Fibroblast of skin of scalp (primary cell): ENCODE results near the gene GAB2.
"Not testable (repeated sequence)": the region's sequence is repeated elsewhere in the genome, so short reads cannot be mapped to it uniquely, and the experiment has no call there.

Experiments used
- DNase-seq: peaks from one replicate; pipeline ENCODE4 v3.0.0-alpha.2; 2013

GAB2 gene

GRCh38 chr11:78364128-78364751 is 53.4 kb downstream of the GAB2 start:
- DNase-seq = no peak

GRCh38 chr11:78363024-78363619 is 54.5 kb downstream of the GAB2 start:
- DNase-seq = no peak

- DNase-seq = no peak
These were observed 56.4 kb downstream of the GAB2 start for GRCh38 chr11:78361228-78361627.

GRCh38 chr11:78359921-78360320 is 57.7 kb downstream of the GAB2 start:
- no peak for DNase-seq

GRCh38 chr11:78357924-78358323 is 59.7 kb downstream of the GAB2 start:
- DNase-seq = not testable (repeated sequence)

GRCh38 chr11:78357425-78357824 is 60.2 kb downstream of the GAB2 start:
- not testable (repeated sequence) for DNase-seq

- not testable (repeated sequence) for DNase-seq
These were observed 61.9 kb downstream of the GAB2 start for GRCh38 chr11:78355742-78356141.

GRCh38 chr11:78355309-78355705 is 62.3 kb downstream of the GAB2 start:
- DNase-seq = no peak

- DNase-seq = peak; percentile 80
These were observed 63.0 kb downstream of the GAB2 start for GRCh38 chr11:78354408-78355308.

GRCh38 chr11:78351979-78352841 is 65.4 kb downstream of the GAB2 start:
- DNase-seq = no peak

GRCh38 chr11:78351193-78351592 is 66.4 kb downstream of the GAB2 start:
- no peak for DNase-seq

GRCh38 chr11:78350646-78351165 is 66.9 kb downstream of the GAB2 start:
- DNase-seq = peak; percentile 47

GRCh38 chr11:78350091-78350645 is 67.5 kb downstream of the GAB2 start:
- peak; percentile 13 for DNase-seq

- DNase-seq = no peak
These were observed 68.0 kb downstream of the GAB2 start for GRCh38 chr11:78349624-78350023.

GRCh38 chr11:78349114-78349513 is 68.5 kb downstream of the GAB2 start:
- no peak for DNase-seq

- DNase-seq = no peak
These were observed 69.7 kb downstream of the GAB2 start for GRCh38 chr11:78347956-78348355.

GRCh38 chr11:78346799-78347198 is 70.8 kb downstream of the GAB2 start:
- DNase-seq = no peak

GRCh38 chr11:78345450-78345849 is 72.2 kb downstream of the GAB2 start:
- no peak for DNase-seq

- no peak for DNase-seq
These were observed 72.9 kb downstream of the GAB2 start for GRCh38 chr11:78344676-78345075.

- no peak for DNase-seq
These were observed 73.5 kb downstream of the GAB2 start for GRCh38 chr11:78344094-78344493.

- DNase-seq = no peak
These were observed 74.3 kb downstream of the GAB2 start for GRCh38 chr11:78343303-78343702.

- DNase-seq = no peak
These were observed 75.8 kb downstream of the GAB2 start for GRCh38 chr11:78341841-78342240.
